NCI-H82 (cell line): Measurements from ENCODE around the gene NOP16.
"Not testable (repeated sequence)": the region's sequence is repeated elsewhere in the genome, so short reads cannot be mapped to it uniquely, and the experiment has no call there.

Experiments
- DNase-seq: peaks from one replicate; lab custom pipeline; 2025; lab: John Stamatoyannopoulos, UW

NOP16 gene

GRCh38 chr5:176409765-176410164 lies 21.4 kb upstream of the NOP16 start:
- DNase-seq: no peak

- no peak for DNase-seq
These were observed 20.2 kb upstream of the NOP16 start for GRCh38 chr5:176408590-176408989.

GRCh38 chr5:176408252-176408573 lies 19.8 kb upstream of the NOP16 start:
- DNase-seq: not testable (repeated sequence)

DNA sequence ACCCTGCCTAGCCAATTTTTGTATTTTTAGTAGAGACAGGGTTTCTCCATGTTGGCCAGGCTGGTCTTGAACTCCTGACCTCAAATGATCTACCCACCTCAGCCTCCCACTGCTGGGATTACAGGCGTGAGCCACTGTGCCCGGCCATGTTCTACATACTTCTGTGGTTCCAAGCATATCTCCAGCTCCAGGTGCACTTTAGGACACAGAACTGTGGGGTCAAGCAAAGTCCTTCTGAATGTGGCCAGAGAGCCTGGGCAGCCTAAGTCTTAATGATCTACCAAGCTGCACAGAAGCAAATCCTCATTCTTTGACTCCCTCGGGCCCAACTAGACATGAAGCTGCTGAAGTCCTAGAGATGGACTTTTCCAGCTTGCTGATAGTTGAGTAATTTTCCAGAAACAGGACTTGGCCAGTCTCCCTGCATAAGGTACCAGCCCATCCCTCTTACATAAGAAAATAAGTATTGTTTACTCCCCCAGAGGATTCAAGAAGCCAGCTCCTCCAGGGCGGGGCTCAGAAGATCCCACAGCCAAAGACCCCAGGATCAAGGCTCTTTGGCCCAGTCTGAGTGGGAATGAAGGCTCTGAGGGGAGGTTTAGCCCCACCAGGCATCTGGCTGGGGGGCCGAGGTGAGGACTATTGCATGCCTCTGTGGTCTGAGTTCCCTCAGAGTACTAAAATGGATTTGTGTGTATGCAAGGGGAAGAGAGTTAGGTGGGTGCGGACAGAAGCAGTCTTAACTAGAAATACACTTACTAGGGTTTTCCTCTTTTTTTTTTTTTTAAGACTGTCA lies 19.3 kb upstream of the NOP16 start:
- no peak for DNase-seq

GRCh38 chr5:176406436-176407052 lies 18.1 kb upstream of the NOP16 start:
- peak; percentile 82 for DNase-seq

DNA sequence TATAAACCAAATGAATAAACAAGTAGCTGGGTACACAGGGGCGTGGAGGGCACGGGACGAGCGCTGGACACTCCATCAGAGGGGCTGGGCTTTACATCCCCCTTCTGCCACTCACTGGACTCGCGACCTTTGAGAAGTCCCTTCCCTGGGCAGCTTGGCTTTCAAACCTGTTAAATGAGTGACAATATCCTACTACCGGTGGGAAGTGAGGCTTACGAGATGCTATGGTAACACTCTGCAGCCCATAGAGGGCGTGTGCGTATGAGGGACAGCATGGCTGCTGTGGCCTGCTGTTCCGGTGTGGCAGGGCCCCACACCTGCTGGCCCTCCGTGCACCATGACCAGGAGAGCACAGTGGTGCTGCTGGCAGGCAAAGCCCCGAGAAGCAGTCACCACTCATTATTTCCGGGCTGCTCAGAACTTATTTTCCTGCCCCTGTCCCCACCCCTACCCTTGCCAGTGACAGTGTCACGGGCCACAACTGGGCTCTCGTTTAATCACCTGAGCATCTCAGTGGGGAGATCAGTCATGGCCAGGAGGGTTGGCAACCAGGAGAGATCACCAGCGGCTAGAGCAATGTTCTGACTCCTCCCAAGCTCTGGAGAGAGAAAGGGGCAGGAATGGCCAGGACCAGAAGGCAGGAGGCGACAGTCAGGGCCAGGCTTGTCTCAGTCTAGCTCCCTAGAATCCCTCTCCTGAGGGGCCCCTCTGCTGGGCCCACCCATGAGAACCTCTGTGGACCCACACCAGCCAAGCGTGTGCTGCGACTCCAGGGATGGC lies 17.4 kb upstream of the NOP16 start:
- DNase-seq: peak; percentile 6

DNA sequence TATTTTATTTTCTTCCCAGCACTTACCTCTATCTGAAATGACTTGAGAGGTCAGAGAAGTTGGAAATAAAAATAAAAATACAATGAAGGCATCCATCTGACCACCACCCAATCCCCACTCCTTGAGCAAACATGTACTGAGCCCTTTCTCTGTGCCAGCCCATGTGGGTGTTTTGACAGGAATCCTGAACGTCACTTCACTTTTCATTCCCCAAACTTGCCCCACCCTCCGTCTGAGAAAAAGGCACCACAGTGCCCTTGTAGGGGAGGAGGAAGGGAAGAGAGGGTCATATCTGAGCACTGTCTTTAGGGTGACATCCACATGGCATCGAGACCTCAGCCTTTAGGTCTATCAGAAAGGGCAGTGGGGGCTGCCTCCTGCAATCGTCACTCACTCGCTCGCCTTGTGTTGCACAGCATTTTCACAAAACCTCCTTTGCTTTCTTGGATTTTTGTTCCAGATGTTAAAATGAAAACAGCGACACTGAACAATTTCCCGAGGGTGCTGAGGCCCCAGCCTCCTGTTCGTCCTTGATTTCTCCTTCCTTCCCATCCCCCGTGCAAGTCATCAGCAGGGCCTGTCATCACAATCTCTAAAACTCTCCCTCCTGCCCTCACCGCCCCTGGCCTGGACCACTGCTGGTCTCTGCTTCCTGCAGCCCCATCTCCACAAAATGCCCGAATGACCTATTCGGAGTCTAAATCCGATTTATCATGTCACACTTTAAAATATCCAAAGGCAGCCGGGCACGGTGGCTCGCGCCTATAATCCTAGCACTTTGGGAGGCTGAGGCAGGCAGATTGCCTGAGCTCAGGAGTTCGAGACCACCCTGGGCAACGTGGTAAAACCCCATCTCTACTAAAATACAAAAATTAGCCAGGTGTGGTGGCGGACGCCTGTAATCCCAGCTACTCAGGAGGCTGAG lies 13.1 kb upstream of the NOP16 start:
- no peak for DNase-seq

DNA sequence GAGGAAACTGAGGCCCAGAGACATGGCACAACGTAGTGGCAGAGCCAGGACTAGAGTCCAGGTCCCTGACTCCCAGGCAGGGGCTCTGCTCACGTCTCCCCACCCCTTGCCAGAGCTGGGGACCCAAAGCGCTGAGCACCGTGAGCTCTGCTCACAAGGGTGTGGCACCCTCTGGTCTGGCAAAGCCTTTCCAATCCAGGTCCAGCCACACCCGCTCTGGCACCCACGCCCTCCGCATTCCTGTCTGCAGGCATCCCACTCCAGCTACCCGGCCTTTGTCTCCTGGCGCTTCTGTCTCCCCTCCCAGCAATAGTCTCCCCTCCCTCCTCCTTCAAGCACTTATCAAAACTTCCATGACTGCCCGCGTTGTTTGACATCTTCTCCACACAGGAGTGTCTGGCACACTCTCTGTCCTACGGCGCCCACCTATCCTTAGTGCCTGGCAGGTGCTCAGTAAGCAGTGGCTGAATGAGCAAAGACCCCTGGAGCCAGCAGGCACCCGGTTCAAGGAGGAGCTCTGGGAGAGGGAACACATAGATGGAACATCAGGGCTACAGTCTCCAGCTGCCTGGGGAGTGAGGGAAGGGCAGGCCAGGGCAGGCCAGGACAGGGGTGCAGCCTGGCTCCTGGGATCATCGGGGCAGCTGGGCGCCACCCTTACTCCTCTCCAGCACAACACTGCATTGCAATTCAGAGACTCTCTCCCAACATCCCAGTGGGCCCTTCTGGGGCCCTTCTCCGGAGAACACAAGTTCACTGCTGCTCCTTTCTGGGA lies 12.2 kb upstream of the NOP16 start:
- no peak for DNase-seq

GRCh38 chr5:176397736-176398420 lies 9.5 kb upstream of the NOP16 start:
- no peak for DNase-seq

- DNase-seq: peak; percentile 75
These were observed 7.9 kb upstream of the NOP16 start for GRCh38 chr5:176396330-176396729.

- no peak for DNase-seq
These were observed 6.7 kb upstream of the NOP16 start for GRCh38 chr5:176394881-176395675.

DNA sequence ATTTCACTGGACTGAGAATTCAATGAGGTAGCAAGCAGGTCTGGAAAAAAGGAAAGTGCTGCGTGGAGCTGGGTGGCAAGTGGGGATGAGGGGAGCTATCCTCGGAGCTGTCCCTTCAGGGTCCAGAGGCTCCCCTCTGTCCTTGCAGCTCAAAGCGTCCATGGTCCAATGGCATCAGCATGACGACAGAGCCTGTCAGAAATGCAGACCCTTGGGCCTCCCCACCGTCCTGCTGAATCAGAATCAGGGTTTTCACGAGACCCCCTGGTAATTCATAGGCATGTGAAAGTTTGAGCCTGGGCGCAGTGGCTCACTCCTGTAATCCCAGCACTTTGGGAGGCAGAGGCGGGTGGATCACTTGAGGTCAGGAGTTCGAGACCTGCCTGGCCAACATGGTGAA lies 5.7 kb upstream of the NOP16 start:
- DNase-seq: no peak

DNA sequence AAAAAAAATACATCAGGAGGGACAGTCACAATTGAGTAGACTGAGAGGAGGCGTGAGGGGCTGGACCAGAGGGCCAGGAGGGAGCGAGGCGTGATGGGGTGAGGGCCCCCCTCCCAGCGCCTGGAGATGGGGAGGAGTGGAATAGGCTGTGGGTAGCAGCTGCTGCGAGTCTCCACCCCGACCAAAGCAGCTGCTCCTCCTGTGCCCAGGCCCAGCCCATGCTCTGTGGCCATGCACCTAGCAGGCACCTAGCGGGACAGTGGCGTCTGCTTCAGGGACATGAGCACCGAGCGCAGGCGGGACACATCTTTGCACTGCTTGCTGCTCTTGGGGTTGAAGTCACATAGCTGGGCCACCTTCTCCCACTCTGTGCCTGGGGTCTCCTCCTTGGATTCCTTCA lies 4.1 kb upstream of the NOP16 start:
- DNase-seq: no peak

- DNase-seq: no peak
These were observed 3.6 kb upstream of the NOP16 start for GRCh38 chr5:176391999-176392398.

DNA sequence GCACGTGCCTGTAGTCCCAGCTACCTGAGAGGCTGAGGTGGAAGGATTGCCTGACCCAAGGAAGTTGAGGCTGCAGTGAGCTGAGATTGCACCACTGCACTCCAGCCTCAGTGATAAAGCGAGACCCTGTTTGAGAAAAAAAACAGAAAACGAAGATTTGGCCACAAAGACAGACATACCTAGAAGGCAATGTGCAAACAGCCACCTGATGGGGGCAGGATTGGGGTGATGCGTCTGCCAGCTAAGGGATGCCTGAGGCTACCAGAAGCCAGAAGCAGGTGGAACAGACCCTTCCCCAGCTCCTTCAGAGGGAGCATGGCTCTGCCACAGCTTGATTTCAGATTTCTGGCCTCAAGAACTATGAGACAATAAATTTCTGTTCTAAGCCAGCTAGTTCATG lies 3.1 kb upstream of the NOP16 start:
- no peak for DNase-seq

GRCh38 chr5:176389135-176390123 lies 1.0 kb upstream of the NOP16 start:
- DNase-seq: no peak

GRCh38 chr5:176388003-176388443 lies 375 bp downstream of the NOP16 start:
- DNase-seq: peak; percentile 48

DNA sequence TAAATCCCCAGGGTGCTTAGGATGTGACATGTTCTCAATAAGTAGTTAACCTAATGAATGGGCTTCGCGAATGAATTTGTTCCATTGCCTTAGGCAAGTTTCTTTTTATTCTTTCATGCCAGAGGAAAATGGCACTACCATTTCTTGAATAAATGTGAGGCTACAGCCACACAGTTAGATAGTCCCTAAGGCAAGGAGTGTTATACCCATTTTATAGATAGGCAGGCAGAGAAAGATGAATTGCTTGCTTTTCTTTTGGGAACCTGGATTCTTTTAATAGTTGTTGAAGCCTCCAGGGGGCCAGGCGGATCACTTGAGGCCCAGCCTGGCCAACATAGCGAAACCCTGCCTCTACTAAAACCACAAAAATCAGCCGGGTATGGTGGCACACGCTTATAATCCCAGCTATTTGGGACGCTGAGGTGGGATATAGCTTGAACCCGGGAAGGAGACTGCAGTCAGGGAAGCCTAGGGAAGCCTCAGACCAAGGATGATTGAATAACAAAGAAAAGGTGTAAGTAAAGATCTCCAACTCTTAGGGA lies 943 bp downstream of the NOP16 start:
- DNase-seq: no peak
